Measurements from ENCODE around the gene IGF2R. TPM values are rescaled to one million over a fixed set of nuclear protein-coding genes. Genes with fewer than 3 reads are reported as not detected.
"Not testable (repeated sequence)": the region's sequence is repeated elsewhere in the genome, so short reads cannot be mapped to it uniquely, and the experiment has no call there.

IGF2R gene
- total RNA-seq, 2 donors from 2014 or later = 50.8 TPM

GRCh38 chr6:160121981-160122380 is 153.1 kb downstream of the IGF2R start:
- no peaks in the 10 kb centered on the region for H3K36me3 ChIP-seq (replicated peaks in 1 of 2; ENCODE audit: insufficient read depth in 1 of 2, low read depth in 2 of 2)
- no peaks in the 10 kb centered on the region for H3K27me3 ChIP-seq
- intact Hi-C loops (cut with DNase I) = no loop called here
- H3K9me3 ChIP-seq = peaks cover 0 to 7% (median 0%) of the 10 kb centered on the region in 3 donors
- ATAC-seq (no peak), DNase-seq (no peak)
- H3K4me3 ChIP-seq = no peak overlapping the region
- 93 to 97% methylated on average over 6 to 14 of the region's 14 CpGs for WGBS, 2 donors
- peak overlapping the region in 1 of 4 donors; percentile 16 for H3K27ac ChIP-seq
- H3K4me1 ChIP-seq = peaks cover 11% of the 10 kb centered on the region
- TF ChIP-seq POLR2A (IDR thresholded peaks at IDR 0.05) (no peak), CTCF (IDR thresholded peaks at IDR 0.05) (no peak)

- intact Hi-C loops (cut with DNase I) = no loop called here
- H3K4me1 ChIP-seq = peaks cover 11% of the 10 kb centered on the region
- H3K4me3 ChIP-seq = no peak overlapping the region
- H3K9me3 ChIP-seq = peaks cover 0 to 6% (median 0%) of the 10 kb centered on the region in 3 donors
- H3K27me3 ChIP-seq = no peaks in the 10 kb centered on the region
- DNase-seq (no peak), ATAC-seq (no peak)
- no peak overlapping the region for H3K27ac ChIP-seq
- TF ChIP-seq POLR2A (IDR thresholded peaks at IDR 0.05) (no peak), CTCF (IDR thresholded peaks at IDR 0.05) (no peak)
- 90 to 93% methylated on average over 5 of the region's 5 CpGs for WGBS, 2 donors
- no peaks in the 10 kb centered on the region for H3K36me3 ChIP-seq (replicated peaks in 1 of 2; ENCODE audit: insufficient read depth in 1 of 2, low read depth in 2 of 2)
Measured at GRCh38 chr6:160122744-160123143, 153.9 kb downstream of the IGF2R start.

DNA sequence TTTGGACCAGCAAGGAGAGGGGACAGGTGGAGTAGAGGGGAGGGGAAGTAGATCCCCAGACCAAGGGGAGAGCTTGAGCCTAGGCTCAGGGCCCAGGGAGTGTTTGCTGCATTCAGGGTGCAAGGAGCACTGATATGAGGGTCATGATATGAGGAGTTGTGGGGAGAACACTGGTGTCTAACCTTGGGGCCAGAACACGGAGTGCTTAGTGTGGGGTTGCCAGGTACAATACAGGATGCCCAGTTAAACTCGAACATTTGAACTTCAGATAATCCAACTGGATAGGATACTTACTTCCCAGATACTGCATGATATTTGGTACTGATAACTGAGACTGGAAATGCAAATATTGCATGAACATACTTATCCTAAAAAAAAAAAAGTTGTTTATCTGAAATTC is 155.1 kb downstream of the IGF2R start:
- ATAC-seq (no peak), DNase-seq (no peak)
- Histone ChIP-seq H3K4me3 (no peak overlapping the region), H3K27me3 (no peaks in the 10 kb centered on the region), H3K27ac (no peak overlapping the region), H3K9me3 (no peaks in the 10 kb centered on the region), H3K36me3 (replicated peaks in 1 of 2; ENCODE audit: insufficient read depth in 1 of 2, low read depth in 2 of 2) (no peaks in the 10 kb centered on the region), H3K4me1 (peaks cover 11% of the 10 kb centered on the region)
- 64 to 66% methylated on average over 2 of the region's 2 CpGs for WGBS, 2 donors
- intact Hi-C loops (cut with DNase I) = no loop called here
- no peak for TF ChIP-seq POLR2A (IDR thresholded peaks at IDR 0.05)
- TF ChIP-seq CTCF (IDR thresholded peaks at IDR 0.05) = no peak

GRCh38 chr6:160124605-160125004 is 155.7 kb downstream of the IGF2R start:
- 91 to 94% methylated on average over 5 of the region's 5 CpGs for WGBS, 2 donors
- DNase-seq = no peak

GRCh38 chr6:160125105-160125504 is 156.2 kb downstream of the IGF2R start:
- DNase-seq; H3K27me3 ChIP-seq; H3K4me3 ChIP-seq; H3K36me3 ChIP-seq (replicated peaks in 1 of 2; ENCODE audit: insufficient read depth in 1 of 2, low read depth in 2 of 2); intact Hi-C loops (cut with DNase I); H3K9me3 ChIP-seq: not testable (repeated sequence)
- ATAC-seq = peak; percentile 80
- WGBS, 2 donors = 53 to 56% methylated on average over 5 of the region's 5 CpGs
- peaks cover 11% of the 10 kb centered on the region for H3K4me1 ChIP-seq
- H3K27ac ChIP-seq = peak overlapping the region in 3 of 4 donors; percentile 11 to 56 (median 54)

More at GRCh38 chr6:160124605-160125004, 155.7 kb downstream of the IGF2R start:
- peak; percentile 10 for ATAC-seq
- Histone ChIP-seq H3K36me3 (replicated peaks in 1 of 2; ENCODE audit: insufficient read depth in 1 of 2, low read depth in 2 of 2) (no peaks in the 10 kb centered on the region), H3K27me3 (no peaks in the 10 kb centered on the region), H3K9me3 (no peaks in the 10 kb centered on the region), H3K4me1 (peaks cover 11% of the 10 kb centered on the region), H3K4me3 (no peak overlapping the region), H3K27ac (peak overlapping the region in 3 of 4 donors; percentile 11 to 56 (median 54))
- TF ChIP-seq CTCF (IDR thresholded peaks at IDR 0.05) (no peak), POLR2A (IDR thresholded peaks at IDR 0.05) (no peak)
- intact Hi-C loops (cut with DNase I) = no loop called here
